Activated CD4-positive, CD25-positive, alpha-beta regulatory T cell treated with anti-CD3 and anti-CD28 coated beads, Interleukin-2, amount 50 U/mL, for 24 hours (primary cell): ENCODE results near the gene MAFF.
"Not testable (repeated sequence)": the region's sequence is repeated elsewhere in the genome, so short reads cannot be mapped to it uniquely, and the experiment has no call there.

Experiments
- ATAC-seq, 2 donors: fragments of 150-1000 bp; cut with Tn5 transposase; one replicate each; pipeline ENCODE4 v1.10.0; 2021; ENCODE audit warnings: mild to moderate bottlenecking in 1 of 2, moderate library complexity in 1 of 2

The MAFF gene

GRCh38 chr22:38201711-38202436 is at the start of gene MAFF:
Gene MAFF, plus strand, starts transcription at chr22:38201994. Its CDS starts 11,860 bp downstream, at chr22:38213854.
- ATAC-seq: peak; percentile 67 to 73

DNA sequence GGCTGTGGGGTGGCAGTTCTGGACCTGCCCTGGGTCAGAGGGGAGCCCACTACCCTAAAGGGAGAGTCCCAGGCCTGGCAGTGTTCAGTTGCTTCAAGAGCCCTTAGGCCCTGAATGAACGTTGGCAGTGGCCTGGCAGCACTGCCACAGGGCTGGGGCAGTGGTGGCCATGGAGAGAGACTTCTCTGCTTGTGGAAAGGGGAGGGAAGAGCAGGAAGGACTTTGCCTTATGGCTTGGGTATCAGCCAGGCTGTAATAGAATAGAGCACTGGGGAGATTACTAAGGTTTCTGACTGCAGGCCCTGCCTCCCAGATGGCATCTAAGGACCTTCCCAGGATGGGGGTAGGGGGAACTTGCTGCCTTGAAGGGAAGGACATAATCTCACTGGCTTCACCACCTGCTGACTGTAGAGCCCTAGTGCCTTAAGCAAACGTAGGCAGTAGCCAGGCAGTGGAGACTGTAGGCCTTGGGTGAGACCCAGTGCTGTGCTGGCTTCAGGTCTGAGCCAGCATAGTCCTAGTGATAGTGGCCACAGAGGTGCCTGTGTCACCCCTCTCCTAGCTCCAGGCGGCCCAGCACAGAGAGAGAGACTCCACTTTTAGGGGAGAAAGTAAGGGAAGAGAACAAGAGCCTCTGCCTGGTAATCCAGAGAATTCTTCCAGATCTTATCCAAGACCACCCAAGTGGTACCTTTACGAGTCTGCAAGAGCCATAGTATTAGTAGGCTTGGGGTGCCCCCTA is 47.8 kb upstream of the MAFF start:
- no peak for ATAC-seq

GRCh38 chr22:38154563-38154915 is 47.3 kb upstream of the MAFF start:
- not testable (repeated sequence) for ATAC-seq

DNA sequence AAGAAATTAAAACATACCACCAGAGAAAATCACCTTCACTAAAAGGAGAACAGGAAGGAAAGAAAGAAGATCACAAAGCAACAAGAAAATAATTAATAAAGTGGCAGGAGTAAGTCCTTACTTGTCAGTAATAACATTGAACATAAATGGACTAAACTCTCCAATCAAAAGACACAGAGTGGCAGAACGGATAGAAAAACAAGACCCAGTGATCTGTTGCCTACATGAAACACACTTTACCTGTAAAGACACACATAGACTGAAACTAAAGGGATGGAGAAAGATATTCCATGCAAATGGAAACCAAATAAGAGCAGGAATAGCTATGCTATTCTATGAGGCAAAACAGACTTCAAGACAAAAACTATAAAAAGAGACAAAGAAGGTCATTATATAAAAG is 46.1 kb upstream of the MAFF start:
- ATAC-seq: no peak

- ATAC-seq: no peak
These were observed 38.6 kb upstream of the MAFF start for GRCh38 chr22:38162881-38163843.

DNA sequence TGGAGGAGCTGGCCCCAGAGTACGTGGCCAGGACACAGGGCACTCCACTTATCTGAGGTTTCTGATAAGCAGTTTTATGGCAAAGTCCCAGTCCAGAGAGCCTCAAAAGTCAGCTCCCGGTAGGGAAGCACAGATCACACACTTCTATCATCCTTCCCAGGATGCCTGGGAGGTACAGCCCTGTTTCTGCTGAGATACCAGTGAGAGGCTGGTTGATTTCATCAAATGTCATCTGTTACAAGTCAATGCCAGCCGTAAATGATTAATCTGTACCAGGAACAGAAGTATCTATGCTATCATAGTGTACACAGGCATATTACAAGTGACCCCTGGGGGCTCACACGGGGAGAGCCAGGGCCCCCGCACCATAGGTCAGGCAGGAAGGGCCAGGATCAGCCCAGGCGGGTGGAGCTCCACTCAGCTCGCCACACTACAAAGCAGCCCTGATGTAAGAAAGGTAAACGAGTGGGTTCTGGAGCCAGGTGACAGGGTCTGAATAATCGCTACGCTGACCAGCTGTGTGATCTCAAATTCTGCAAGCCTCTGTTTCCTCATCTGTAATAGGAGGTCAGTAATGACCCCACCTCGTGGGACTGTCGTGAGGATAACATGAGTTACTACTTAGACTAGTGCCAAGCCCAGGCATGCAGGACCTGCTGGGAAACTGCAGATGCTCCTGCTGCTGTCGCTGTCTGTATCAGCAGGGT is 37.8 kb upstream of the MAFF start:
- ATAC-seq: no peak

GRCh38 chr22:38164551-38164918 is 37.3 kb upstream of the MAFF start:
- ATAC-seq: no peak

- no peak for ATAC-seq
These were observed 35.7 kb upstream of the MAFF start for GRCh38 chr22:38165922-38166593.

DNA sequence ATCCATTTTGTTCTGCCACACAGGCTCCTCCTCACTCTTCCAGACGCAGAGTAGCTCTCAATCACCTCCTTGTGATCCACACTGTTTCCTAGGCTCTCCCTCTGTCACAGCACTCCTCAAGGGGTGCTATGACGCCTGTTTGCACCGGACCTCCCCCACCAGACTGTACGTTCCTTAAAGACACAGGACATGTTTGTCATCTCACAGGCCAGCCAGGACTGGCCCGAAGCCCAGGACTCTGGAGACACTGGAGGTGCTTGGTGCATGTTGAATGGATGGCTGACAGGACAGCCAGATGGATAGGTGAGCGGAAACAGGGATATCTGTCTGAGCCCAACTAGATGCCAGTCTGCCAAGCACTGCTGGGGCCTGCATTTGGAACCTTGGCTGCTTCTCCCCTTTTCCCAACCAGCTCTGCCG is 33.8 kb upstream of the MAFF start:
- ATAC-seq: no peak

GRCh38 chr22:38169116-38169515 is 32.7 kb upstream of the MAFF start:
- ATAC-seq: no peak

GRCh38 chr22:38170469-38170868 is 31.3 kb upstream of the MAFF start:
- ATAC-seq: no peak

GRCh38 chr22:38171927-38172831 is 29.6 kb upstream of the MAFF start:
- ATAC-seq: no peak

DNA sequence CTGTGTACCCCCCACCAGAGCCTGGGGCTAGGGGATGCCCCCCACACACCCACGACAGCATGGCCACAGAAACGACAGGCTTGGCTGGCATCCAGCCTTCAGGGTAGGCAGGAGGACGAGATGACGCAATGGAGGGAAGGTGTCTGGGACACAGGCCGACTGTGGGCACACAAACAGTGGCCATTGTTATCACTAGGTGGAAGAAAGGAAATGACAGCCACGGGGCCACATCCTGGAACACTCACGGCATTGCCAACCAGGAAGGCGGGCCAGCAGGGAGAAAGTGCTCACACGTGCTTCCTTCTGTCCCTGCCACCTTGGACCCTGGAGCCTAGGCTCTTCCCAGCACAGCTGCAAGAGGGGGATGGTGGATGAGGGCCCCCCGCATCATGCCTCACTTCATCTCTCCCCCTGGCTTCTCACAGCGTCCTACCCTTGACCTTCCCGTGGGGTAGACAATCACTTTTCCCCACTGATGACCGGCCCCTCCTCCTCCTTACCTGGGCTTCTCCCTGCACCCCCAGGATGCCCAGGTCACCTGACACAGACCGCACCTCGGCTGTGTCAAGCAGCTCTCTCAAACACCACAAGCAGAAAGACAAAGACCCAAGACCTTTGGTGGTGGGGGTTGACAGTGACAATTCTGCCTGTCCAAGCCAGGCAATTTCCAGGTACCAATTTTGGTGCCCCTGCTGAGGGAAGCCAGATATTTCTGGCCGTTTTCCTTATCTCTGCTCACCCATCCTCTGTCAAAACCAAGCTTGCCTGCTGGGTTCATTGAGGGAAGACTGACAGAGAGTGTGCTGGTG is 28.8 kb upstream of the MAFF start:
- ATAC-seq: no peak

- ATAC-seq: no peak
These were observed 28.2 kb upstream of the MAFF start for GRCh38 chr22:38173641-38173906.

- ATAC-seq: no peak
These were observed 27.2 kb upstream of the MAFF start for GRCh38 chr22:38174626-38175025.

GRCh38 chr22:38175206-38176118 is 26.3 kb upstream of the MAFF start:
- no peak for ATAC-seq

GRCh38 chr22:38176170-38176741 is 25.5 kb upstream of the MAFF start:
- ATAC-seq: peak in 1 of 2 donors; percentile 2

DNA sequence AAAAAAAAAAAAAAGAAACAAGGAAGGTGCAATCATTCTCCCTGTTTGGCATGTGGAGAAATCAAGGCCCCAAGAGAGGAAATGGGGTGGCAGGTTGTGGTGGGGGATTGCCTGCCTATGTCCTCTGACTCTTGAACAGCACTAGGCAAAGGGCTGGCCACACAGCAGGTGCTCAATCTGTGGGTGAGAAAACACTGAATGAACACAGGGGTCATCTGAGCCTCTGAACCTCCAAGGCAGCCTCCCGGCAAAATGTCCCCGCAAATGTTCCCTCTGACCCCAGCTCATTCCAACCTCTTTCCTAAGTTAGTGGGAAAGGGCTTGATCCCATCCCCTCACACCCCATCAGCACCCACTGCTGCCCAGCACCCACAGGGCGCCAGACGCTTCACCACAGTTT is 24.8 kb upstream of the MAFF start:
- no peak for ATAC-seq

DNA sequence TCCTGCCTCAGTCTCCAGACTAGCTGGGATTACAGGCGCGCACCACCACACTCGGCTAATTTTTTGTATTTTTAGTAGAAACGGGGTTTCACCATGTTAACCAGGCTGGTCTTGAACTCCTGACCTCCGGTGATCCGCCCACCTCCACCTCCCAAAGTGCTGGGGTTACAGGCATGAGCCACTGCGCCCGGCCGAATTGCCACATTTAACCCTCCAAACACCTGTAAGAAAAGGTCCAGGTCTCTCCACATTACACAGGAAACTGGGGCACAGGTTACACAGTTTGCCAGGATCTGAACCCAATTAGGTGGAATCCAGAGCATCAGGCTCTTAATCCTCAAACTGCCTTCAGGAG is 24.2 kb upstream of the MAFF start:
- not testable (repeated sequence) for ATAC-seq
